ENCODE measurements around the gene OR51B6.
"Not testable (repeated sequence)": the region's sequence is repeated elsewhere in the genome, so short reads cannot be mapped to it uniquely, and the experiment has no call there.

The OR51B6 gene

GRCh38 chr11:5351208-5351607 lies at the start of gene OR51B6:
Gene OR51B6 (plus strand): TSS chr11:5351508. CDS start chr11:5351508, 0 bp downstream.
- no peak for DNase-seq

- no peak for DNase-seq
These were observed 49.5 kb upstream of the OR51B6 start, which contains the start of gene OR51B4 for GRCh38 chr11:5301846-5302245. Gene OR51B4 (minus strand): TSS chr11:5301946. CDS start chr11:5301946, 0 bp downstream.

GRCh38 chr11:5303626-5304025 lies 47.7 kb upstream of the OR51B6 start:
- DNase-seq, result no peak

- no peak for DNase-seq
These were observed 47.3 kb upstream of the OR51B6 start for GRCh38 chr11:5304046-5304445.

GRCh38 chr11:5307256-5308019 lies 43.9 kb upstream of the OR51B6 start:
- no peak for DNase-seq

GRCh38 chr11:5310423-5310822 lies 40.9 kb upstream of the OR51B6 start:
- no peak for DNase-seq

GRCh38 chr11:5313326-5314023 lies 37.8 kb upstream of the OR51B6 start:
- DNase-seq, result not testable (repeated sequence)

- no peak for DNase-seq
These were observed 34.0 kb upstream of the OR51B6 start for GRCh38 chr11:5317292-5317691.

GRCh38 chr11:5324197-5324596 lies 27.1 kb upstream of the OR51B6 start, which contains the start of gene OR51B2:
Gene OR51B2 (minus strand): TSS chr11:5324297. CDS start chr11:5324297, 0 bp downstream.
- no peak for DNase-seq

GRCh38 chr11:5335170-5335569 lies 16.1 kb upstream of the OR51B6 start:
- DNase-seq, result no peak

GRCh38 chr11:5336331-5336730 lies 15.0 kb upstream of the OR51B6 start:
- no peak for DNase-seq

GRCh38 chr11:5337253-5337652 lies 14.1 kb upstream of the OR51B6 start:
- DNase-seq, result not testable (repeated sequence)

GRCh38 chr11:5339771-5340322 lies 11.5 kb upstream of the OR51B6 start:
- no peak for DNase-seq

GRCh38 chr11:5343474-5344335 lies 7.6 kb upstream of the OR51B6 start, which contains the start of gene OR51B5:
Gene OR51B5 (minus strand): TSS chr11:5343524. CDS start chr11:5343524, 0 bp downstream.
- DNase-seq, result no peak

GRCh38 chr11:5345831-5346230 lies 5.5 kb upstream of the OR51B6 start:
- DNase-seq, result no peak

- DNase-seq, result no peak
These were observed 2.6 kb upstream of the OR51B6 start for GRCh38 chr11:5348551-5349194.

GRCh38 chr11:5349550-5349949 lies 1.8 kb upstream of the OR51B6 start:
- DNase-seq, result no peak

GRCh38 chr11:5356031-5356430 lies 4.7 kb downstream of the OR51B6 start:
- DNase-seq, result not testable (repeated sequence)

- no peak for DNase-seq
These were observed 10.8 kb downstream of the OR51B6 start for GRCh38 chr11:5362017-5362625.

GRCh38 chr11:5363679-5364078 lies 12.4 kb downstream of the OR51B6 start:
- peak in 1 of 56 donors; percentile 3 for DNase-seq
